NCI-H1694 (cell line): ENCODE data around the gene RPL22L1.
"Not testable (repeated sequence)": the region's sequence is repeated elsewhere in the genome, so short reads cannot be mapped to it uniquely, and the experiment has no call there.

Experiments used
- DNase-seq: peaks from one replicate; lab custom pipeline; 2025; lab: John Stamatoyannopoulos, UW

RPL22L1 gene

GRCh38 chr3:170869645-170870593, at the start of gene RPL22L1:
RPL22L1 (minus strand) TSS chr3:170870195; CDS start chr3:170870167, 28 bp downstream.
- DNase-seq: no peak

GRCh38 chr3:170918715-170919114, 48.7 kb upstream of the RPL22L1 start:
- DNase-seq: no peak

- no peak for DNase-seq
These were observed 44.7 kb upstream of the RPL22L1 start for GRCh38 chr3:170914690-170915089.

GRCh38 chr3:170914212-170914611, 44.2 kb upstream of the RPL22L1 start:
- DNase-seq: no peak

- DNase-seq: no peak
These were observed 41.1 kb upstream of the RPL22L1 start for GRCh38 chr3:170911051-170911450.

GRCh38 chr3:170910542-170910941, 40.5 kb upstream of the RPL22L1 start:
- DNase-seq: no peak

GRCh38 chr3:170909129-170909903, 39.3 kb upstream of the RPL22L1 start:
- no peak for DNase-seq

GRCh38 chr3:170908235-170909116, 38.5 kb upstream of the RPL22L1 start, which contains the start of gene EIF5A2:
EIF5A2 (minus strand) TSS chr3:170908637; CDS start chr3:170907806, 831 bp downstream.
- peak; percentile 91 for DNase-seq

- no peak for DNase-seq
These were observed 37.7 kb upstream of the RPL22L1 start for GRCh38 chr3:170907637-170908234.

- no peak for DNase-seq
These were observed 35.9 kb upstream of the RPL22L1 start for GRCh38 chr3:170905862-170906261.

GRCh38 chr3:170903123-170903522, 33.1 kb upstream of the RPL22L1 start:
- DNase-seq: no peak

- no peak for DNase-seq
These were observed 29.5 kb upstream of the RPL22L1 start for GRCh38 chr3:170899455-170899854.

GRCh38 chr3:170897978-170898377, 28.0 kb upstream of the RPL22L1 start:
- DNase-seq: no peak

- not testable (repeated sequence) for DNase-seq
These were observed 27.2 kb upstream of the RPL22L1 start for GRCh38 chr3:170897199-170897598.

- no peak for DNase-seq
These were observed 26.8 kb upstream of the RPL22L1 start for GRCh38 chr3:170896781-170897180.

- DNase-seq: not testable (repeated sequence)
These were observed 26.3 kb upstream of the RPL22L1 start for GRCh38 chr3:170896333-170896732.

GRCh38 chr3:170893895-170894294, 23.9 kb upstream of the RPL22L1 start:
- DNase-seq: no peak

GRCh38 chr3:170889630-170890029, 19.6 kb upstream of the RPL22L1 start:
- DNase-seq: no peak

- DNase-seq: peak; percentile 64
These were observed 19.1 kb upstream of the RPL22L1 start for GRCh38 chr3:170889132-170889531.

GRCh38 chr3:170884109-170884930, 14.3 kb upstream of the RPL22L1 start:
- not testable (repeated sequence) for DNase-seq
